PC-9 (cell line): ENCODE results near the gene RALB. TPM values are rescaled to one million over a fixed set of nuclear protein-coding genes. Genes with fewer than 3 reads are reported as not detected.

Experiments used
- BruUV-seq: library from RNA; stranded (reverse); fragments of 400-500 nt; replicated peaks from 2 replicates; lab custom pipeline; 2021; lab: Mats Ljungman, UMichigan
- CTCF ChIA-PET: fragments of 300-600 bp; sonication (Branson Sonifier 250); formaldehyde crosslinking; loops from one replicate; lab custom pipeline; 2022; ENCODE audit warnings: antibody characterized with exemption; lab: Charles Lee
- POLR2A ChIA-PET: fragments of 300-600 bp; sonication (Branson Sonifier 250); formaldehyde crosslinking; loops from one replicate; lab custom pipeline; 2022; ENCODE audit warnings: antibody characterized with exemption; ENCODE audit not compliant: unreplicated experiment; lab: Charles Lee
- DNase-seq, 2 experiments: peaks; one replicate each; pipeline versions ENCODE4 v3.0.0 to v3.0.0-alpha.2; 2015 to 2022; ENCODE audit warnings: mixed read lengths in 1 of 2
- H2AFZ ChIP-seq: fragments of 200-600 bp; sonication (generic); 2 replicates; pipeline ENCODE4 v1.8.1; 2017; ENCODE audit warnings: antibody characterized with exemption
- H3F3A ChIP-seq: fragments of 200-600 bp; sonication (generic); 2 replicates; pipeline ENCODE4 v1.8.1; 2017; ENCODE audit warnings: antibody characterized with exemption, mild to moderate bottlenecking, low read depth; ENCODE audit not compliant: insufficient read depth
- H3K27ac ChIP-seq: fragments of 200-600 bp; sonication (generic); 2 replicates; pipeline ENCODE4 v1.6.1; 2016; ENCODE audit warnings: mixed run types
- H3K27me3 ChIP-seq: fragments of 200-600 bp; sonication (generic); 2 replicates; pipeline ENCODE4 v1.6.1; 2016; ENCODE audit warnings: low read depth, mixed run types; ENCODE audit not compliant: insufficient read depth
- H3K36me3 ChIP-seq: fragments of 200-600 bp; sonication (generic); 2 replicates; pipeline ENCODE4 v1.6.1; 2016; ENCODE audit warnings: low read depth, mixed run types
- H3K4me1 ChIP-seq: fragments of 200-600 bp; sonication (generic); replicated peaks from 2 replicates; pipeline ENCODE4 v1.6.1; 2016; ENCODE audit warnings: mixed run types; ENCODE audit not compliant: insufficient read depth
- H3K4me2 ChIP-seq: fragments of 200-600 bp; sonication (generic); 2 replicates; pipeline ENCODE4 v1.6.1; 2017; ENCODE audit warnings: mixed run types
- H3K4me3 ChIP-seq: fragments of 200-600 bp; sonication (generic); 2 replicates; pipeline ENCODE4 v1.6.1; 2016; ENCODE audit warnings: mixed run types
- H3K79me2 ChIP-seq: fragments of 200-600 bp; sonication (generic); 2 replicates; pipeline ENCODE4 v1.6.1; 2017; ENCODE audit warnings: low read depth, mixed run types
- H3K9me2 ChIP-seq: fragments of 200-600 bp; sonication (generic); 2 replicates; pipeline ENCODE4 v1.8.1; 2017; ENCODE audit warnings: mild to moderate bottlenecking; ENCODE audit not compliant: insufficient read depth
- H3K9me3 ChIP-seq: fragments of 200-600 bp; sonication (generic); 2 replicates; pipeline ENCODE4 v1.8.1; 2016; ENCODE audit warnings: low read depth; ENCODE audit not compliant: insufficient read depth
- H4K20me1 ChIP-seq: fragments of 200-600 bp; sonication (generic); 2 replicates; pipeline ENCODE4 v1.8.1; 2017; ENCODE audit not compliant: insufficient read depth
- EZH2 ChIP-seq: fragments of 200-600 bp; sonication (generic); IDR thresholded peaks from 2 replicates; pipeline ENCODE4 v1.8.0; 2017; ENCODE audit warnings: antibody characterized with exemption, low read depth
- intact Hi-C: fragments of 100-400 bp; cut with micrococcal nuclease; formaldehyde crosslinking; loops from one replicate; pipeline ENCODE4 v1.10.0; 2022; ENCODE audit not compliant: unreplicated experiment
- total RNA-seq: library from RNA; stranded (reverse); gene quantifications from 2 replicates; pipeline ENCODE4 v1.2.3, GENCODE V29; 2021
- TF ChIP-seq, protein P1 (sequence below): fragments of 200-600 bp; sonication (generic); conservative IDR thresholded peaks from 2 replicates; pipeline ENCODE4 v1.6.1; 2017; ENCODE audit warnings: mixed run types, antibody characterized with exemption, mild to moderate bottlenecking, moderate library complexity

The RALB gene
- total RNA-seq, 1 experiment from 2014 or later: 86.6 TPM

- ChIA-PET CTCF (no interaction called here), POLR2A (no interaction called here)
- no peaks in the 10 kb centered on the region for H3K9me2 ChIP-seq
- peaks cover 19% of the 10 kb centered on the region for H3K36me3 ChIP-seq
- 0 out of 2 replicates have a peak, but pooled peaks cover 5% of the 10 kb centered on the region for H3K4me1 ChIP-seq
- peaks cover 6% of the 10 kb centered on the region; the same call in 1 of the 2 replicates for H4K20me1 ChIP-seq
- no peak overlapping the region for H2AFZ ChIP-seq
- H3K27me3 ChIP-seq: no peaks in the 10 kb centered on the region
- no TSS peak for BruUV-seq
- TF ChIP-seq, protein P1, sequence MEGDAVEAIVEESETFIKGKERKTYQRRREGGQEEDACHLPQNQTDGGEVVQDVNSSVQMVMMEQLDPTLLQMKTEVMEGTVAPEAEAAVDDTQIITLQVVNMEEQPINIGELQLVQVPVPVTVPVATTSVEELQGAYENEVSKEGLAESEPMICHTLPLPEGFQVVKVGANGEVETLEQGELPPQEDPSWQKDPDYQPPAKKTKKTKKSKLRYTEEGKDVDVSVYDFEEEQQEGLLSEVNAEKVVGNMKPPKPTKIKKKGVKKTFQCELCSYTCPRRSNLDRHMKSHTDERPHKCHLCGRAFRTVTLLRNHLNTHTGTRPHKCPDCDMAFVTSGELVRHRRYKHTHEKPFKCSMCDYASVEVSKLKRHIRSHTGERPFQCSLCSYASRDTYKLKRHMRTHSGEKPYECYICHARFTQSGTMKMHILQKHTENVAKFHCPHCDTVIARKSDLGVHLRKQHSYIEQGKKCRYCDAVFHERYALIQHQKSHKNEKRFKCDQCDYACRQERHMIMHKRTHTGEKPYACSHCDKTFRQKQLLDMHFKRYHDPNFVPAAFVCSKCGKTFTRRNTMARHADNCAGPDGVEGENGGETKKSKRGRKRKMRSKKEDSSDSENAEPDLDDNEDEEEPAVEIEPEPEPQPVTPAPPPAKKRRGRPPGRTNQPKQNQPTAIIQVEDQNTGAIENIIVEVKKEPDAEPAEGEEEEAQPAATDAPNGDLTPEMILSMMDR: no peak
- no peak for TF ChIP-seq EZH2
- H3F3A ChIP-seq: no peaks in the 10 kb centered on the region
- H3K79me2 ChIP-seq: peaks cover 86% of the 10 kb centered on the region
- H3K4me3 ChIP-seq: no peak overlapping the region
- no peak overlapping the region for H3K4me2 ChIP-seq
- intact Hi-C loops: no loop called here
- peaks cover 6% of the 10 kb centered on the region; the same call in 1 of the 2 replicates for H3K9me3 ChIP-seq
- H3K27ac ChIP-seq: no peak overlapping the region
- peak in 1 of 2 experiments; percentile 24 for DNase-seq
These were observed 8.8 kb downstream of the RALB start for GRCh38 chr2:120261387-120262006.

DNA sequence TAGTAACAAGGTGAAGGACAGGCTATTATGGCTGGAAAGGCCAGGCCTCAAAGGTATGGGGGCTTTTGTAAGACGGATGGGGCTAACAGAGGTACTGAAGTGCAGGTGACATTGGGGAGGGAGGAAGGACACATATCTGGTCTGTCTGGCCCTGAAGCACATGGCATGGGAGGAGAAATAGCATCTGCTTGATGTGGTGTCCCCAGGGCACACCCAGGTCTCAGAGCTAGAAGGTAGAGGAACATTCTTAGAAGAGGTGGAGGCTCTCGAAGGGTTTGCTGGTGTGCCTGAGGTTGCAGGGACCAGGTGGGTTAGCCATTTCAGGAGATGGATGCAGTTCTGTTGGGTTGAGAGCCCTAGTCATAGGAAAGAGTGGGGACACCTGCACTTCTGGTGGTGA lies 9.5 kb downstream of the RALB start:
- H3K36me3 ChIP-seq: peaks cover 13% of the 10 kb centered on the region
- peaks cover 6% of the 10 kb centered on the region; the same call in 1 of the 2 replicates for H4K20me1 ChIP-seq
- peaks cover 86% of the 10 kb centered on the region for H3K79me2 ChIP-seq
- POLR2A ChIA-PET: no interaction called here
- intact Hi-C loops: no loop called here
- BruUV-seq: no TSS peak
- H3K27me3 ChIP-seq: no peaks in the 10 kb centered on the region
- TF ChIP-seq, protein P1: no peak
- TF ChIP-seq EZH2: no peak
- H2AFZ ChIP-seq: no peak overlapping the region
- H3K27ac ChIP-seq: no peak overlapping the region
- no peaks in the 10 kb centered on the region for H3K4me1 ChIP-seq
- no peaks in the 10 kb centered on the region for H3K9me2 ChIP-seq
- no peak overlapping the region for H3K4me2 ChIP-seq
- CTCF ChIA-PET: no interaction called here
- DNase-seq: peak in 1 of 2 experiments; percentile 26
- peaks cover 6% of the 10 kb centered on the region; the same call in 1 of the 2 replicates for H3K9me3 ChIP-seq
- H3F3A ChIP-seq: no peaks in the 10 kb centered on the region
- H3K4me3 ChIP-seq: no peak overlapping the region

GRCh38 chr2:120262761-120263428 lies 10.2 kb downstream of the RALB start:
- Histone ChIP-seq H2AFZ (no peak overlapping the region), H3K9me3 (peaks cover 6% of the 10 kb centered on the region; the same call in 1 of the 2 replicates), H3K4me3 (no peak overlapping the region), H3K9me2 (no peaks in the 10 kb centered on the region), H3K4me1 (no peaks in the 10 kb centered on the region), H3K4me2 (no peak overlapping the region), H3F3A (no peaks in the 10 kb centered on the region), H3K27ac (no peak overlapping the region), H4K20me1 (peaks cover 6% of the 10 kb centered on the region; the same call in 1 of the 2 replicates), H3K36me3 (peaks cover 5% of the 10 kb centered on the region), H3K27me3 (no peaks in the 10 kb centered on the region), H3K79me2 (peaks cover 82% of the 10 kb centered on the region)
- no peak for TF ChIP-seq EZH2
- TF ChIP-seq, protein P1: no peak
- DNase-seq: peak in 1 of 2 experiments; percentile 28
- intact Hi-C loops: no loop called here
- BruUV-seq: no TSS peak
- ChIA-PET CTCF (no interaction called here), POLR2A (no interaction called here)
